Effector memory CD4-positive, alpha-beta T cell (primary cell): Measurements from ENCODE around the gene STAT2.
"Not testable (repeated sequence)": the region's sequence is repeated elsewhere in the genome, so short reads cannot be mapped to it uniquely, and the experiment has no call there.

Experiments
- DNase-seq, 3 donors: peaks; one replicate each; pipeline ENCODE4 v3.0.0-alpha.2; 2020
- H3K27ac ChIP-seq: 2 replicates; pipeline ENCODE4 v1.7.0; 2013; ENCODE audit warnings: mild to moderate bottlenecking, low read length, moderate library complexity; ENCODE audit not compliant: insufficient read depth, poor library complexity, severe bottlenecking
- H3K27me3 ChIP-seq: replicated peaks from 2 replicates; pipeline ENCODE4 v1.7.0; 2013; ENCODE audit warnings: mild to moderate bottlenecking, low read length; ENCODE audit not compliant: insufficient read depth, control insufficient read depth, poor library complexity, severe bottlenecking
- H3K36me3 ChIP-seq: 2 replicates; pipeline ENCODE4 v1.7.0; 2013; ENCODE audit warnings: mild to moderate bottlenecking, low read length, moderate library complexity; ENCODE audit not compliant: control insufficient read depth, insufficient read depth
- H3K4me1 ChIP-seq: 2 replicates; pipeline ENCODE4 v1.7.0; 2013; ENCODE audit warnings: low read length, mild to moderate bottlenecking; ENCODE audit not compliant: control insufficient read depth, insufficient read depth, poor library complexity, severe bottlenecking
- H3K4me3 ChIP-seq: 2 replicates; pipeline ENCODE4 v1.7.0; 2013; ENCODE audit warnings: low read length, low read depth, mild to moderate bottlenecking; ENCODE audit not compliant: insufficient read depth, poor library complexity, severe bottlenecking
- H3K9me3 ChIP-seq: 2 replicates; pipeline ENCODE4 v1.7.0; 2013; ENCODE audit warnings: mild to moderate bottlenecking, low read length, moderate library complexity; ENCODE audit not compliant: control insufficient read depth

STAT2 gene

GRCh38 chr12:56332512-56333196 lies 27.3 kb downstream of the STAT2 start:
- H3K27ac ChIP-seq = peak overlapping the region; percentile 96
- H3K4me1 ChIP-seq = peaks cover 19% of the 10 kb centered on the region
- no peaks in the 10 kb centered on the region for H3K9me3 ChIP-seq
- DNase-seq = no peak
- no peaks in the 10 kb centered on the region for H3K27me3 ChIP-seq
- peak overlapping the region; percentile 54 for H3K4me3 ChIP-seq
- peaks cover 6% of the 10 kb centered on the region for H3K36me3 ChIP-seq

DNA sequence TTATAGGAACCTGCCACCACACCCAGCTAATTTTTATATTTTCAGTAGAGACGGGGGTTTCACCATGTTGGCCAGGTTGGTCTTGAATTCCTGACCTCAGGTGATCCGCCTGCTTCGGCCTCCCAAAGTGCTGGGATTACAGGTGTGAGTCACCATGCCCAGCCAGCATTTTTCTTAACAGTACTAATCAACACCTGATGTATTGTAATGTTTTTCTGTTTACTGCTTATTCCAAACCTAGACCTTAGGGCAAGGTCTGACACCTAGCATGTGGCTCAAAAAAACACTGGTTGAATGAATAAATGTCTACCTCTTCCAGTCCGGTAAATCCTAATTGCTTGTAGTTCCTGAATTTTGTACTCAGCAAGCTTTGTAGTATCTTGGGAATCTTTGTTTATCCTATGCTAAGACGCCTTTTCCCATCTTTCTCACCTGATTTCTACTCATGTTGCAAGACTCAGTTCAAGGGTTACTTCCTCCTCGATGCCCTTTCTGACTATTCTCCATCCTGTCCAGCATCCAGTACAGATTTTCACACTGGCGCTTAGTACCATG lies 28.9 kb downstream of the STAT2 start:
- peaks cover 19% of the 10 kb centered on the region for H3K4me1 ChIP-seq
- H3K36me3 ChIP-seq = peaks cover 18% of the 10 kb centered on the region

GRCh38 chr12:56326533-56326932 lies 33.4 kb downstream of the STAT2 start:
- H3K36me3 ChIP-seq = peaks cover 50% of the 10 kb centered on the region
- H3K27me3 ChIP-seq = no peaks in the 10 kb centered on the region
- no peak overlapping the region for H3K4me3 ChIP-seq
- no peak for DNase-seq
- no peaks in the 10 kb centered on the region for H3K4me1 ChIP-seq
- no peak overlapping the region for H3K27ac ChIP-seq
- H3K9me3 ChIP-seq = no peaks in the 10 kb centered on the region

More for the DNA sequence above, 28.9 kb downstream of the STAT2 start:
- no peaks in the 10 kb centered on the region for H3K9me3 ChIP-seq
- no peak overlapping the region for H3K4me3 ChIP-seq
- H3K27me3 ChIP-seq = no peaks in the 10 kb centered on the region
- DNase-seq = no peak
- no peak overlapping the region for H3K27ac ChIP-seq

GRCh38 chr12:56326126-56326525 lies 33.8 kb downstream of the STAT2 start:
- H3K9me3 ChIP-seq = no peaks in the 10 kb centered on the region
- peaks cover 50% of the 10 kb centered on the region for H3K36me3 ChIP-seq

GRCh38 chr12:56324206-56324605 lies 35.7 kb downstream of the STAT2 start:
- Histone ChIP-seq H3K27ac (no peak overlapping the region), H3K4me1 (no peaks in the 10 kb centered on the region), H3K9me3 (no peaks in the 10 kb centered on the region), H3K36me3 (peaks cover 58% of the 10 kb centered on the region), H3K27me3 (no peaks in the 10 kb centered on the region), H3K4me3 (no peak overlapping the region)
- no peak for DNase-seq

More at GRCh38 chr12:56326126-56326525, 33.8 kb downstream of the STAT2 start:
- H3K4me3 ChIP-seq = no peak overlapping the region
- no peaks in the 10 kb centered on the region for H3K27me3 ChIP-seq
- no peak overlapping the region for H3K27ac ChIP-seq
- DNase-seq = no peak
- no peaks in the 10 kb centered on the region for H3K4me1 ChIP-seq

DNA sequence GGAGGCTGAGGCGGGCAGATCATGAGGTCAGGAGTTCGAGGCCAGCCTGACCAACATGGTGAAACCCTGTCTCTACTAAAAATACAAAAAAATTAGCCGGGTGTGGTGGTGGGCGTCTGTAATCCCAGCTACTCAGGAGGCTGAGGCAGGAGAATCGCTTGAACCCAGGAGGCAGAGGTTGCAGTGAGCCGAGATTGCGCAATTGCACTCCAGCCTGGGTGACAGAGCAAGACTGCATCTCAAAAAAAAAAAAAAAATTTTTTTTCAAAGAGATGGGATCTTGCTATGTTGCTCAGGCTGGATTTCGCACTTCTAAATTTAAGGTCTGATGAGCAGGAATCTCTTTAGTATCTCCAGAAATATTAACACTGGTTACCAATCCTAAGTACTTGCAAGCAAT lies 38.3 kb downstream of the STAT2 start:
- peaks cover 42% of the 10 kb centered on the region for H3K36me3 ChIP-seq

GRCh38 chr12:56321027-56321426 lies 38.9 kb downstream of the STAT2 start:
- H3K4me1 ChIP-seq = peaks cover 5% of the 10 kb centered on the region
- no peak overlapping the region for H3K27ac ChIP-seq
- H3K36me3 ChIP-seq = peaks cover 40% of the 10 kb centered on the region
- H3K9me3 ChIP-seq = no peaks in the 10 kb centered on the region
- DNase-seq = no peak
- H3K4me3 ChIP-seq = no peak overlapping the region
- no peaks in the 10 kb centered on the region for H3K27me3 ChIP-seq

More for the DNA sequence above, 38.3 kb downstream of the STAT2 start:
- H3K4me1 ChIP-seq, H3K27me3 ChIP-seq, DNase-seq, H3K9me3 ChIP-seq, H3K27ac ChIP-seq, H3K4me3 ChIP-seq: not testable (repeated sequence)

DNA sequence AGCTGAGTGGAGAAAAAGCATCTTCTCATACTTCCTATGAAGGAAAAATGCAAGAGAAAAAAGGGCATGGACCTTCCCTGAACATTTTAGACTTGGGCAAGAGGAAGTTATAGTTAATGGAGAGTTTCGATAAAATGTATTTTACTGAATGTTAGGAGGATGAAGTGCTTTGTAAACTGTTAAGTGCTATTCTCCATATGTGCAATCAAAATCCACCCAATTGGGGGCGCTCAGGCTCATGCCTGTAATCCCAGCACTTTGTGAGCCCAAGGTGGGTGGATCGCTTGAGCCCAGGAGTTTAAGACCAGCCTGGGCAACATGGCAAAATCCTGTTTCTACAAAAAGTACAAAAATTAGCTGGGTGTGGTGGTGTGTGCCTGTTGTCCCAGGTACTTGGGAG lies 42.2 kb downstream of the STAT2 start:
- no peaks in the 10 kb centered on the region for H3K27me3 ChIP-seq
- peaks cover 11% of the 10 kb centered on the region for H3K36me3 ChIP-seq
- no peak overlapping the region for H3K27ac ChIP-seq
- H3K4me1 ChIP-seq = peaks cover 14% of the 10 kb centered on the region
- H3K4me3 ChIP-seq = no peak overlapping the region
- H3K9me3 ChIP-seq = no peaks in the 10 kb centered on the region
- no peak for DNase-seq

- H3K4me1 ChIP-seq = peaks cover 14% of the 10 kb centered on the region
- H3K27ac ChIP-seq = peak within 1 kb of the TSS; percentile 93
- DNase-seq = peak; percentile 83 to 91 (median 91)
- no peaks in the 10 kb centered on the region for H3K9me3 ChIP-seq
- peak within 1 kb of the TSS; percentile 80 for H3K4me3 ChIP-seq
- peaks cover 11% of the 10 kb centered on the region for H3K36me3 ChIP-seq
- no peaks in the 10 kb centered on the region for H3K27me3 ChIP-seq
Measured at GRCh38 chr12:56315622-56316473, 44.1 kb downstream of the STAT2 start, which contains the start of gene CNPY2. Gene CNPY2 (minus strand): TSS chr12:56315988. CDS start chr12:56315217, 771 bp downstream.

GRCh38 chr12:56315249-56315621 lies 44.7 kb downstream of the STAT2 start:
- H3K4me3 ChIP-seq = peak overlapping the region; percentile 80
- H3K27ac ChIP-seq = peak overlapping the region; percentile 93
- no peaks in the 10 kb centered on the region for H3K27me3 ChIP-seq
- DNase-seq = no peak
- peaks cover 17% of the 10 kb centered on the region for H3K36me3 ChIP-seq
- no peaks in the 10 kb centered on the region for H3K9me3 ChIP-seq
- H3K4me1 ChIP-seq = peaks cover 14% of the 10 kb centered on the region
